GM19452 (cell line): ENCODE measurements around the gene WDR59.
"Not testable (repeated sequence)": the region's sequence is repeated elsewhere in the genome, so short reads cannot be mapped to it uniquely, and the experiment has no call there.

ENCODE experiments used
- ATAC-seq: cut with Tn5 transposase; IDR thresholded peaks from one replicate; pipeline ENCODE4 v1.9.1; 2021; ENCODE audit not compliant: unreplicated experiment

Gene WDR59

GRCh38 chr16:75012380-75013081, 27.6 kb upstream of the WDR59 start:
- ATAC-seq = no peak

- no peak for ATAC-seq
Measured at GRCh38 chr16:75011634-75012307, 26.8 kb upstream of the WDR59 start.

GRCh38 chr16:75010427-75010826, 25.5 kb upstream of the WDR59 start:
- ATAC-seq = no peak

- ATAC-seq = no peak
Measured at GRCh38 chr16:75007443-75007842, 22.5 kb upstream of the WDR59 start.

GRCh38 chr16:75005697-75006096, 20.8 kb upstream of the WDR59 start:
- ATAC-seq = no peak

- no peak for ATAC-seq
Measured at GRCh38 chr16:75004460-75004859, 19.5 kb upstream of the WDR59 start.

DNA sequence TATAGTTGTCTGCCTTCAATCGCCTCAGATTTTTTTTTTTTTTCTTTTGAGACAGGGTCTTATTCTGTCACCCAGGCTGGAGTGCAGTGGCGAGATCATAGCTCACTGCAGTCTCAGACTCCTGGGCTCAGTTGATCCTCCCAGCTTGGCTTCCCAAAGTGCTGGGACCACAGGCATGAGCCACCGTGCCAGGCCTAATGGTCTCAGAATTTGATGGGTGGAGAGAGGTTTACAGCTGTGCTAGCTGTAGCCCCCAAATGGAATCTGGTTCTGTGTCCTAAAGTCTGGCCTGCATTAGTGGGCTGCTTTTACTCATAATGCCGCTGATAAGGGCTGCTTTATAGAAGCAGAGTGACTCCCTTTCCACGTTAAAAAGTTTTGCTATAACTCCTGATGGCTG, 19.0 kb upstream of the WDR59 start:
- no peak for ATAC-seq

DNA sequence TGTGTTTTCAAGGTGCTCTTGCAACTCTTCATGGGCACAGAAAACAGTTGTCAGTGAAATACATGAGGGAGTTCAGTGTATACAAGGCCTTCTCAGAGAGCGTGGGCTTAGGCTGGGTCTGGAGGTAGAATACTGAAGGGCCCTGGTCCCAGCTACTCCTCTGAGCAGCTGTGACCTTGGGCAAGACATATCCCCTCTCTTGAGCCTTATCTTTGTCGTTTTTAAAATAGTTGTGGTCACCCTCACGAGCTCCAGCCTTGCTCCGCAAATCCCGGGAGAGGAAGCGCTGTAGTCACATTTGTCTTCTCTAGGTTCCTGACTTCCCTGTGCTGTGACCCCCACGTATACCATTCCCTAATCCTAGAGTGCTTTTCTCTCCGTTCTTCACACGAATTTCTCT, 17.6 kb upstream of the WDR59 start:
- no peak for ATAC-seq

DNA sequence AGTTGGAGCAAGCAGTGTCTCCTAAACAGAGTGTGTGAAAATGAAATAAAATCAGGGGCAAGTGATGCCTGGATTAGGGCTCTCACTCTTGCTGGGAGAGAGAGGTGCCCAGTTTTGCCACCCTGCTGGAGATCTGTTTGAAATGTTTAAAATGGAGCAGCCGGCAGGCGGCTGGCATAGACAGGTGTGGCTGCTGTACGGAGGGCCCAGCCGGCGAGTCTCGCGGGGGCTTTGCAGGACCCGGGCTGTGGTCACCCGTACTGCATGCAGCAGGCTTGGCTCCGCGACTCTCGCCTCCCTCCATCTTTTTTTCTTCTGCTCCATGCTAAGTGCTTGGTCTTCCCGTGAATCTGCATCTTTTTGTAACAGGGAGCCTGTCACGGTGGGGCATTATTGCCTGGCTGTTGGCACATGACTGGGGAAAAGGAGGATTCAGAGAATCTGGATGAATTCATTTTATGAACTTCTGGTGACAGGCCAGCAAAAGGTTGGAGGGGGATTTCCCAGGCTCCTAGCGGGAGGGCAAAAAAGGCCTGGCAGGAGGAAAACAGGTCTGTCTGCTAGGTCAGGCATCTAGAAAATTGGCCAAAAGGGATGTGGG, 15.7 kb upstream of the WDR59 start:
- ATAC-seq = no peak

DNA sequence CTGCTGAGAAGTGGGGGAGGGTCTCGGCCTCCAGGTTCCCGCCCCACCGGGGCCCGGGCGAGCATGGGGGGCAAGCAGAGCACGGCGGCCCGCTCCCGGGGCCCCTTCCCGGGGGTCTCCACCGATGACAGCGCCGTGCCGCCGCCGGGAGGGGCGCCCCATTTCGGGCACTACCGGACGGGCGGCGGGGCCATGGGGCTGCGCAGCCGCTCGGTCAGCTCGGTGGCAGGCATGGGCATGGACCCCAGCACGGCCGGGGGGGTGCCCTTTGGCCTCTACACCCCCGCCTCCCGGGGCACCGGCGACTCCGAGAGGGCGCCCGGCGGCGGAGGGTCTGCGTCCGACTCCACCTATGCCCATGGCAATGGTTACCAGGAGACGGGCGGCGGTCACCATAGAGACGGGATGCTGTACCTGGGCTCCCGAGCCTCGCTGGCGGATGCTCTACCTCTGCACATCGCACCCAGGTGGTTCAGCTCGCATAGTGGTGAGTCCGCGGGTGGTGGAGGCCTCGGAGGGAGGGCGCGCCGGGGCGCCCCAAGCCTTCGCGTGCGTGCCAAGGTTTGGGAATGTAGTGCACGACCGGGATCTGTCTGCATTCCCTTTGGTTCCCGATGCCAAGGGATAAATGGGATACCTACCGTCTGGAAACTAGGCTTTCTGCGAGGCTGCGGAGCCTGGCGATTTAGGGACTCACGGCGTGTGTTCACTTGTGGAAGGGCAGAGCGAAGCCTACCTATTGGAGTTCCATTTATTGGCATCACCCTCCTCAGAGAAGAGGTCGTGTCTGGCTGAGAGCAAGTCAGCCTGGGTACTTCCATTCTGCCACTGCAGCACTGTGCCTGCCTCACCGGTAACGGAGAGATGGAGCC, 14.9 kb upstream of the WDR59 start:
- ATAC-seq = no peak

GRCh38 chr16:74999219-74999608, 14.3 kb upstream of the WDR59 start:
- peak; percentile 37 for ATAC-seq

DNA sequence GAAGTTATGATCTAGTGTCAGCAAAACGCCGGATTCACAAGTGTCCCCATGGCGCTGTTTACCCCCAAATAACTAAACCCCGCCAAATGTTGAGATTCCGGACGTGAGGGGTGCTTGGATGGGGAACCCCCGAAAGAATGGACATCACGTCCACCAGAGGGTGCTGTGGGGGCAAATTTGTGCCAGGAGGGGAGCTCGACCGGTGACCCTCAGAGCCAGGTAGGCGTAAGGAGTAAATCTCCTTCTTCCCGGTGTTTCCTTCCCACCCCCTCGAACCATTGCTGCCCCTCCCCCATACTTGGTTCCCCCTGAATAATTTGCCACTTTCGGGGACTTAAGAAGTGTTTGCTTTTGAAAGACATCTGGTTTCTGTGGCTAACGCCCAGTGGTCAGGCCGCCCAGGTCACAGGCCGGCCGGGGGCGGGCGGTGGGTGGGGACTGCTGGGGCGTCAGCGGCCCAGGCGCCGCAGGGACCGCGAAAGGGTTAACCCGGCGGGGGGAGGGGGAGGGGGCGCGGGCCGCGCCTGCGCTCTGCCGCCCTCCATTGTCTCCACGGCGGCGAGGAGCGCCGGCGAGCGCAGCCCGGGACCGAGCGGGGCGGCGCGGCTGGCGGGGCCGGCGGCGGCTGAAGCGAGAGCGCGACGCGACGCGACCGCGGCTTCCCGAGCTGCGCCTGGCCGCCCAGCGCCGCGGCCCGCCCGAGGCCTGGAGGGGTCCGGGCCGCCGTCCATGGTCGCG, 13.7 kb upstream of the WDR59 start, which contains the start of gene ZNRF1:
TSS of gene ZNRF1 (plus strand) at position 544 of the 738 bp plus-strand sequence. CDS start 648 bp downstream, outside the sequence.
- ATAC-seq = peak; percentile 69

DNA sequence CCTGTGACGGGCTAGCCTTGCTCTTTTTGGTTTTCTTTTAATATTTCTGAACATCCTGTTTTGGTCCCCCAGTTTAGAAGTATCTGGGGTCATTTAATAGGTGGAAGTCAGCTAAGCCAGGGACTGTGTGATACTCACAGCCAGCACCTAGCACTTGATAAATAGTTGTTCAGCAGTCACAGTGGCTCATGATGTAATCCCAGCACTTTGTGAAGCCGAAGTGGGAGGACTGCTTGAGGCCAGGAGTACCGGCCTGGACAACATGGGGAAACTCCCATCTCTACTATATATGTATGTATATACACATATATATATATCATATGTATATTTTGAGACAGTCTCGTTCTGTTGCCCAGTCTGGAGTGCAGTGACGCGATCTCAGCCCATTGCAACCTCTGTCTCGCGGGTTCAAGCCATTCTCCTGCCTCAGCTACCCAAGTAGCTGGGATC, 12.1 kb upstream of the WDR59 start:
- no peak for ATAC-seq

- no peak for ATAC-seq
Measured at GRCh38 chr16:74995986-74996385, 11.1 kb upstream of the WDR59 start.

DNA sequence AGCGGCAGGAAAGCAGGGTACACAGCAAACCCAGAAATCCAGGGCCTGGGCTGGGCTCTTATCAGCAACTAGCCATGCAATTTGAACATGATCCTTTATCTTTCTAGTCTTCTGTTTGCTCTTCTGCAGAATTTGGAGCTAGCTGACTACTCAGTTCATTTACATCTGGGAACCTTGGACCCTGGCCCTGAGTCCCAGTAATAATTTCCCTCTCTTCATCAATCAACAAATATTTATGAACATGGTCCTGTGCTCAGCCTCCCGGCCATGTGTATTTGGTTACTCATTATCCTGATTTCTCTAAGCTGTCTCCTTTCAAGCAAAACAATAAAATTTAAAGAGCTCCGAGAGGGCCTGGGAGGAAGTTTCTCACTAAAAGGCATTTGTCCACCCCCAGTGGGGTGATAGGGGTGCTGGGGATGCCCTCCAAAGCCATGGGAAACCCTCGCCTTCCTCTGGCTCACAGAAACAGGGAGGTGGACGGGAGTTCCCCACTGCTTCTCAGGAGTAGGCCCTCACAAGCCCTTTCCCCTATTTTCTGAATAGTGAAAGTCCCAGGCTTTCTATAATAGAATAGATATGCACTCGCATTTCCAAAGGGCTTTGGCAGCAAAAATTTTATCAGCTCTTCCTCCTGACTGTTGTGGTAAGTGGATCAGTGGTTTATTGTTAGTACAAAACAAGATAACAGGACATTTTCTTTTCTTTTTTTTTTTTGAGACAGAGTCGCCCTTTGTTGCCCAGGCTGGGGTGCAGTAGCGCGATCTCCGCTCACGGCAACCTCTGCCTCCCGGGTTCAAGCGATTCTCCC, 6.9 kb upstream of the WDR59 start:
- ATAC-seq = no peak

DNA sequence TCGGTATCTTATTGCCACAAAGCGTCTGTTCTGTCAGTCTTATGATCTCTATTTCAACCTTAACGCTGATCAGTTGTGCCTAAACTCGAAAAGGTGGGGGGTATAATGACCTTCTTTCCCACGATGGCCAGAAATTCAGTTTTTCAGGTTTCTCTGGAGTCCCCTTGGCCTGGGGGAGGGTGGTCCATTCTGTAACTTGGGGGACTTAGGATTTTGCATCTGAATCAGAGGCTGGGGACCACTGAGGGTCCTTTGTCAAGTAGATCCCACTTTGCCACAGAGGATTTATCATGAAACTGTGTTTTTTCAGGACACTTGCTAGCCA, 6.3 kb upstream of the WDR59 start:
- no peak for ATAC-seq

GRCh38 chr16:74990832-74991231, 5.9 kb upstream of the WDR59 start:
- ATAC-seq = no peak

DNA sequence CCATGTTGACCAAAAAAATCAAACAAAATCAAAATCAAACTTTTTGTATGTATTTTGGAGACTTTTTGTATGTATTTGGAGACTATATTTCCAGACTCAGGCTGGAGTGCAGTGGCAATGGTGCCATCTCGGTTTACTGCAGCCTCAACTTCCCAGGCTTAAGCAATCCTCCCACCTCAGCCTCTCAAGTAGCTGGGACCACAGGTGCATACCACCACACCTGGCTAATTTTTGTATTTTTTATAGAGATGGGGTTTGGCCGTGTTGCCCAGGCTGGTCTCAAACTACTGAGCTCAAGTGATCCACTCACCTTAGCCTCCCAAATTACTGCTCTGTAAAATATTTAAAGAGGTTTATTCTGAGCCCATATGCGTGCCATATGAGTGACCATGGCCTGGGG, 4.9 kb upstream of the WDR59 start:
- ATAC-seq = not testable (repeated sequence)

- no peak for ATAC-seq
Measured at GRCh38 chr16:74987027-74987681, 2.2 kb upstream of the WDR59 start.
